Endothelial cell of umbilical vein (primary cell): ENCODE measurements around the gene CNTROB. TPM values are rescaled to one million over a fixed set of nuclear protein-coding genes. Genes with fewer than 3 reads are reported as not detected.

ENCODE experiments used
- BruUV-seq: library from RNA; stranded (reverse); fragments of 400-500 nt; replicated peaks from 2 replicates; lab custom pipeline; 2021; lab: Mats Ljungman, UMichigan
- CTCF ChIA-PET: fragments of 300-600, 350-600 bp; sonication (Branson Sonifier 250); formaldehyde crosslinking; loops from one replicate; lab custom pipeline; 2021; ENCODE audit warnings: antibody characterized with exemption, inconsistent platforms; lab: Charles Lee
- POLR2A ChIA-PET: fragments of 300-600, 350-600 bp; sonication (Branson Sonifier 250); formaldehyde crosslinking; loops from one replicate; lab custom pipeline; 2021; ENCODE audit warnings: antibody characterized with exemption, inconsistent platforms; lab: Charles Lee
- DNase-seq: peaks from one replicate; pipeline ENCODE4 v3.0.0-alpha.2; 2011; ENCODE audit warnings: low read depth, low spot score
- FAIRE-seq: peaks from 2 replicates; lab custom pipeline; 2011; peaks lifted over from hg19 to GRCh38; lab: Jason Lieb, UNC
- H2AFZ ChIP-seq: 2 replicates; pipeline ENCODE4 v1.6.0; 2012; ENCODE audit warnings: low read depth, low read length, control low read depth, inconsistent platforms
- H3K27ac ChIP-seq: 2 replicates; pipeline ENCODE4 v1.5.1; 2011; ENCODE audit warnings: low read depth, mild to moderate bottlenecking, control low read depth, low read length, moderate library complexity; ENCODE audit not compliant: insufficient read depth
- H3K27me3 ChIP-seq, 2 experiments: 2 replicates each; pipeline versions ENCODE4 v1.6.0 to v1.6.1; 2011; ENCODE audit warnings: low read length in 2 of 2, mixed read lengths in 1 of 2; ENCODE audit not compliant: control insufficient read depth in 2 of 2, insufficient read depth in 2 of 2
- H3K36me3 ChIP-seq, 2 experiments: 2 replicates in 1 of 2; 3 replicates in 1 of 2; pipeline ENCODE4 v1.5.1; 2011; ENCODE audit warnings: low read length in 2 of 2, mild to moderate bottlenecking in 1 of 2, moderate library complexity in 1 of 2; ENCODE audit not compliant: control insufficient read depth in 2 of 2, insufficient read depth in 2 of 2; ENCODE audit errors: extremely low read depth in 1 of 2
- H3K4me1 ChIP-seq: 3 replicates; pipeline ENCODE4 v1.5.1; 2011; ENCODE audit warnings: mild to moderate bottlenecking, low read length; ENCODE audit not compliant: control insufficient read depth, insufficient read depth; ENCODE audit errors: extremely low read depth
- H3K4me2 ChIP-seq: 2 replicates; pipeline ENCODE4 v1.6.1; 2011; ENCODE audit warnings: low read length, control low read depth, mixed read lengths; ENCODE audit not compliant: insufficient read depth
- H3K4me3 ChIP-seq, 3 experiments: fragments of 200-600 bp in 1 of 3; sonication (generic), shearing (Covaris generic) in 1 of 3; replicated peaks in 1 of 3; 2 replicates each; pipeline ENCODE4 v1.5.1; 2011 to 2016; ENCODE audit warnings: control low read depth in 3 of 3, low read length in 3 of 3, mild to moderate bottlenecking in 2 of 3, inconsistent platforms in 1 of 3, low read depth in 1 of 3, moderate library complexity in 1 of 3; ENCODE audit not compliant: insufficient read depth in 1 of 3
- H3K79me2 ChIP-seq: 2 replicates; pipeline ENCODE4 v1.6.0; 2012; ENCODE audit warnings: low read length, inconsistent platforms; ENCODE audit not compliant: control insufficient read depth, insufficient read depth
- H3K9ac ChIP-seq: replicated peaks from 2 replicates; pipeline ENCODE3; 2011; ENCODE audit warnings: low read length, control low read depth; ENCODE audit not compliant: insufficient read depth; ENCODE audit errors: extremely low read depth
- H3K9me1 ChIP-seq: replicated peaks from 3 replicates; pipeline ENCODE4 v1.6.0; 2011; ENCODE audit warnings: mild to moderate bottlenecking, low read length; ENCODE audit not compliant: control insufficient read depth, insufficient read depth; ENCODE audit errors: extremely low read depth
- H3K9me3 ChIP-seq: replicated peaks from 2 replicates; pipeline ENCODE4 v1.5.1; 2012; ENCODE audit warnings: low read length, inconsistent platforms; ENCODE audit not compliant: control insufficient read depth, insufficient read depth
- H4K20me1 ChIP-seq: replicated peaks from 2 replicates; pipeline ENCODE3; 2011; ENCODE audit warnings: mild to moderate bottlenecking, low read length; ENCODE audit not compliant: control insufficient read depth, insufficient read depth; ENCODE audit errors: extremely low read depth
- EZH2 ChIP-seq: IDR thresholded peaks from 2 replicates; pipeline ENCODE4 v1.6.1; 2012; ENCODE audit warnings: borderline replicate concordance, low read depth, mild to moderate bottlenecking, moderate library complexity, low read length, inconsistent platforms; ENCODE audit not compliant: severe bottlenecking
- FOS ChIP-seq: IDR thresholded peaks from 2 replicates; pipeline ENCODE4 v1.6.1; 2011; ENCODE audit warnings: mild to moderate bottlenecking, low read length, moderate library complexity, borderline replicate concordance; ENCODE audit not compliant: insufficient read depth
- JUN ChIP-seq: IDR thresholded peaks from 2 replicates; pipeline ENCODE4 v1.6.1; 2011; ENCODE audit warnings: borderline replicate concordance, low read depth; ENCODE audit not compliant: insufficient read length, insufficient read depth
- MAX ChIP-seq: IDR thresholded peaks from 2 replicates; pipeline ENCODE4 v1.6.1; 2011; ENCODE audit not compliant: insufficient read depth, insufficient read length
- MYC ChIP-seq: IDR thresholded peaks from one replicate; pipeline ENCODE4 v1.6.1; 2011; ENCODE audit warnings: mild to moderate bottlenecking, low read depth, low read length
- POLR2A ChIP-seq: IDR thresholded peaks from 2 replicates; pipeline ENCODE4 v1.6.1; 2012; ENCODE audit warnings: low read depth, mild to moderate bottlenecking, control low read depth, low read length
- POLR2AphosphoS5 ChIP-seq: IDR thresholded peaks from 2 replicates; pipeline ENCODE4 v1.6.1; 2012; ENCODE audit warnings: low read depth, mild to moderate bottlenecking, control low read depth, low read length, moderate library complexity; ENCODE audit not compliant: insufficient read depth
- dilution Hi-C: fragments of 300-500 bp; cut with MboI; formaldehyde crosslinking; loops from one replicate; pipeline ENCODE4 v1.15.0; 2019; ENCODE audit warnings: low sequenced_read_pairs; ENCODE audit not compliant: extremely low pct_ligation_motif_present
- intact Hi-C: fragments of 100-400 bp; cut with micrococcal nuclease; formaldehyde crosslinking; loops from one replicate; pipeline ENCODE4 v1.10.0; 2022
- polyA plus RNA-seq, 4 experiments: library from polyadenylated mRNA; depleted of rRNA in 3 of 4; stranded (reverse) in 3 of 4; unstranded in 1 of 4; fragments of >200 nt; gene quantifications; 2 replicates each; pipeline versions ENCODE4 v1.2.1 to v1.2.3, GENCODE V29; 2011 to 2012; ENCODE audit warnings: missing spikeins in 1 of 4
- total RNA-seq: library from RNA; stranded (reverse); gene quantifications from 2 replicates; pipeline ENCODE4 v1.2.3, GENCODE V29; 2021
- TF ChIP-seq, protein P1 (sequence below), 2 donors: IDR thresholded peaks; 1 replicate in 1 of 2; 2 replicates in 1 of 2; pipeline ENCODE4 v1.5.1; 2011; ENCODE audit warnings: low read length in 2 of 2, mild to moderate bottlenecking in 2 of 2, moderate library complexity in 2 of 2, control low read depth in 1 of 2, inconsistent platforms in 1 of 2, low read depth in 1 of 2; ENCODE audit not compliant: insufficient read depth in 1 of 2; ENCODE audit errors: extremely low read depth in 1 of 2

The CNTROB gene
- total and polyA plus RNA-seq, 2 donors (not counting 3 experiments of a cell fraction or from before 2014, with no cell fraction given) = 24.9 to 47.2 TPM

DNA sequence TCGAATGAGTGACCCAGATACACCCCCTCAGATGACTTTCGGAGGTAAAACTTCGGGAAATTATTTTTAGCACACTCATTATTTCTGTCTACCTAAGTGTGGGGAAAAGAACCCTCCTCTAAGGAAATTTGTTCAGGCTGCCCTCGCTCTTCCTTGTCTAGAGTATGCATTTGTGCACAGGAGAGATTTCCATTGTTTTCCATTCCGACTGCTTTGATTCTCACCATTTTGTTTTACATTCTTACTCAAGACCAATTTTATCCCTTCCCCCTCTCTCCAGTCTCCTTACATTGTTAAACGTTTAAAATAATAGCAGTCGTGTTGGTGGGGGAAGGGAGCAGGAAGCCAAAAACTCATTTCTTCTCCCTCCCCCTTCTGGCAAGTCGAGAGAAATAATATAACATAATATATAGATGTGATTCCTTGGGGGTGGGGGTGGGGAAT is 44.9 kb upstream of the CNTROB start:
- Histone ChIP-seq H3K9ac (peak overlapping the region; percentile 82), H2AFZ (no peak overlapping the region), H3K9me3 (no peaks in the 10 kb centered on the region), H3K27me3 (no peaks in the 10 kb centered on the region), H3K27ac (peak overlapping the region; percentile 94), H3K79me2 (peaks cover 32% of the 10 kb centered on the region), H4K20me1 (no peaks in the 10 kb centered on the region), H3K4me3 (peak overlapping the region; percentile 67 to 76 (median 74)), H3K36me3 (peaks cover 10 to 13% of the 10 kb centered on the region in 2 experiments), H3K4me1 (peaks cover 45% of the 10 kb centered on the region), H3K4me2 (peak overlapping the region; percentile 95), H3K9me1 (no peaks in the 10 kb centered on the region)
- CTCF ChIA-PET = no interaction called here
- DNase-seq (no peak), FAIRE-seq (no peak)
- TF ChIP-seq MAX = no peak
- no peak for TF ChIP-seq MYC
- TF ChIP-seq POLR2A = no peak
- TF ChIP-seq EZH2 = no peak
- no peak for TF ChIP-seq FOS
- no peak for TF ChIP-seq JUN
- TF ChIP-seq POLR2AphosphoS5 = no peak
- TF ChIP-seq, protein P1, sequence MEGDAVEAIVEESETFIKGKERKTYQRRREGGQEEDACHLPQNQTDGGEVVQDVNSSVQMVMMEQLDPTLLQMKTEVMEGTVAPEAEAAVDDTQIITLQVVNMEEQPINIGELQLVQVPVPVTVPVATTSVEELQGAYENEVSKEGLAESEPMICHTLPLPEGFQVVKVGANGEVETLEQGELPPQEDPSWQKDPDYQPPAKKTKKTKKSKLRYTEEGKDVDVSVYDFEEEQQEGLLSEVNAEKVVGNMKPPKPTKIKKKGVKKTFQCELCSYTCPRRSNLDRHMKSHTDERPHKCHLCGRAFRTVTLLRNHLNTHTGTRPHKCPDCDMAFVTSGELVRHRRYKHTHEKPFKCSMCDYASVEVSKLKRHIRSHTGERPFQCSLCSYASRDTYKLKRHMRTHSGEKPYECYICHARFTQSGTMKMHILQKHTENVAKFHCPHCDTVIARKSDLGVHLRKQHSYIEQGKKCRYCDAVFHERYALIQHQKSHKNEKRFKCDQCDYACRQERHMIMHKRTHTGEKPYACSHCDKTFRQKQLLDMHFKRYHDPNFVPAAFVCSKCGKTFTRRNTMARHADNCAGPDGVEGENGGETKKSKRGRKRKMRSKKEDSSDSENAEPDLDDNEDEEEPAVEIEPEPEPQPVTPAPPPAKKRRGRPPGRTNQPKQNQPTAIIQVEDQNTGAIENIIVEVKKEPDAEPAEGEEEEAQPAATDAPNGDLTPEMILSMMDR (IDR thresholded peaks at IDR 0.05; ENCODE audit: extremely low read depth in 1 of 2, insufficient read depth in 1 of 2, low read depth in 1 of 2, low read length in 2 of 2) = peak in 1 of 2 donors; percentile 11
- no TSS peak for BruUV-seq
- POLR2A ChIA-PET = no interaction called here
- intact Hi-C loops (loop anchor here (1.0 to 5.0 kb wide), 8 partner anchors 25 to 267 kb away; partner anchors contain the start of genes ALOXE3, CNTROB, KDM6B and NAA38), dilution Hi-C loops (no loop called here)
